Neural cell (in vitro differentiated cells): Measurements from ENCODE around the gene ST6GALNAC2. TPM values are rescaled to one million over a fixed set of nuclear protein-coding genes. Genes with fewer than 3 reads are reported as not detected.

Experiments
- H2AFZ ChIP-seq: fragments of 200-600, 300-800 bp; sonication (generic), shearing (Covaris generic); 2 replicates; pipeline ENCODE4 v1.6.0; 2014; ENCODE audit warnings: low read depth, mild to moderate bottlenecking, antibody characterized with exemption, low read length, moderate library complexity
- H3F3A ChIP-seq: fragments of 200-600 bp; shearing (Covaris generic); 2 replicates; pipeline ENCODE4 v1.6.1; 2016; ENCODE audit warnings: mild to moderate bottlenecking, moderate library complexity, mixed read lengths, antibody characterized with exemption, low read length; ENCODE audit not compliant: insufficient read depth, poor library complexity, severe bottlenecking
- H3K27ac ChIP-seq: fragments of 200-600, 300-800 bp; sonication (generic), shearing (Covaris generic); 2 replicates; pipeline ENCODE4 v1.5.1; 2014; ENCODE audit warnings: mild to moderate bottlenecking, low read length, moderate library complexity
- H3K27me3 ChIP-seq: fragments of 300-800, 200-600 bp; sonication (generic), shearing (Covaris generic); 2 replicates; pipeline ENCODE4 v1.6.0; 2014; ENCODE audit warnings: mild to moderate bottlenecking, low read depth, low read length, moderate library complexity; ENCODE audit not compliant: insufficient read depth
- H3K36me3 ChIP-seq: fragments of 300-800, 200-600 bp; sonication (generic), shearing (Covaris generic); 2 replicates; pipeline ENCODE4 v1.5.1; 2014; ENCODE audit warnings: mild to moderate bottlenecking, antibody characterized with exemption, low read length, moderate library complexity; ENCODE audit not compliant: insufficient read depth
- H3K4me2 ChIP-seq: fragments of 300-800, 200-600 bp; sonication (generic), shearing (Covaris generic); 2 replicates; pipeline ENCODE4 v1.6.0; 2014; ENCODE audit warnings: mild to moderate bottlenecking, low read length
- H3K4me3 ChIP-seq: fragments of 300-800, 200-600 bp; sonication (generic), shearing (Covaris generic); 2 replicates; pipeline ENCODE4 v1.5.1; 2014; ENCODE audit warnings: mild to moderate bottlenecking, low read length, moderate library complexity
- H3K79me2 ChIP-seq: fragments of 200-600 bp; shearing (Covaris generic); replicated peaks from 2 replicates; pipeline ENCODE4 v1.6.0; 2014; ENCODE audit warnings: mild to moderate bottlenecking, low read length, moderate library complexity; ENCODE audit not compliant: insufficient read depth
- H3K9ac ChIP-seq: fragments of 300-800, 200-600 bp; sonication (generic), shearing (Covaris generic); 2 replicates; pipeline ENCODE4 v1.6.1; 2016; ENCODE audit warnings: mild to moderate bottlenecking, low read length, mixed read lengths
- H3K9me2 ChIP-seq: fragments of 200-600 bp; shearing (Covaris generic); 2 replicates; pipeline ENCODE4 v1.6.1; 2016; ENCODE audit warnings: mild to moderate bottlenecking, low read length, mixed read lengths; ENCODE audit not compliant: insufficient read depth
- H3K9me3 ChIP-seq: fragments of 200-600, 300-800 bp; sonication (generic), shearing (Covaris generic); 2 replicates; pipeline ENCODE4 v1.6.1; 2016; ENCODE audit warnings: mild to moderate bottlenecking, mixed run types, low read length, moderate library complexity, mixed read lengths
- H4K20me1 ChIP-seq: fragments of 200-600 bp; shearing (Covaris generic); 2 replicates; pipeline ENCODE4 v1.6.1; 2016; ENCODE audit warnings: mild to moderate bottlenecking, mixed run types; ENCODE audit not compliant: insufficient read depth
- EP300 ChIP-seq: fragments of 450-650 bp; conservative IDR thresholded peaks from 2 replicates; pipeline ENCODE4 v1.6.1; 2014; ENCODE audit warnings: antibody characterized with exemption, mild to moderate bottlenecking, moderate library complexity; ENCODE audit not compliant: poor library complexity, severe bottlenecking
- EZH2 ChIP-seq: fragments of 200-600, 300-800 bp; shearing (Covaris generic), sonication (generic); IDR thresholded peaks from 2 replicates; pipeline ENCODE4 v1.6.1; 2014; ENCODE audit warnings: antibody characterized with exemption, low read length, borderline replicate concordance, mild to moderate bottlenecking; ENCODE audit not compliant: insufficient read depth, poor library complexity, severe bottlenecking
- MXI1 ChIP-seq: fragments of 450-650 bp; conservative IDR thresholded peaks from 2 replicates; pipeline ENCODE4 v1.6.1; 2014; ENCODE audit warnings: antibody characterized with exemption, mild to moderate bottlenecking; ENCODE audit not compliant: poor library complexity, severe bottlenecking
- POLR2AphosphoS5 ChIP-seq: IDR thresholded peaks from 2 replicates; pipeline ENCODE4 v1.6.1; 2012
- RAD21 ChIP-seq: fragments of 450-650 bp; conservative IDR thresholded peaks from 2 replicates; pipeline ENCODE4 v1.6.1; 2014; ENCODE audit warnings: antibody characterized with exemption, mild to moderate bottlenecking, moderate library complexity
- SMC3 ChIP-seq: fragments of 450-650 bp; conservative IDR thresholded peaks from 2 replicates; pipeline ENCODE4 v1.6.1; 2014; ENCODE audit warnings: antibody characterized with exemption, mild to moderate bottlenecking, moderate library complexity; ENCODE audit not compliant: poor library complexity
- TAF1 ChIP-seq: IDR thresholded peaks from 2 replicates; pipeline ENCODE4 v1.6.1; 2012; ENCODE audit warnings: low read depth
- polyA plus RNA-seq: library from polyadenylated mRNA; depleted of rRNA; stranded (reverse); fragments of >200 nt; gene quantifications from 2 replicates; pipeline ENCODE4 v1.2.3, GENCODE V29; 2014
- TF ChIP-seq, protein P1 (sequence below): IDR thresholded peaks from 2 replicates; pipeline ENCODE4 v1.6.1; 2012; ENCODE audit warnings: borderline replicate concordance
- TF ChIP-seq, protein P2 (sequence below): fragments of 450-650 bp; IDR thresholded peaks from 2 replicates; pipeline ENCODE4 v1.5.1; 2014; ENCODE audit warnings: antibody characterized with exemption, mild to moderate bottlenecking, moderate library complexity; ENCODE audit not compliant: poor library complexity, severe bottlenecking

The ST6GALNAC2 gene
- polyA plus RNA-seq, 1 donor from 2014 or later = not detected

DNA sequence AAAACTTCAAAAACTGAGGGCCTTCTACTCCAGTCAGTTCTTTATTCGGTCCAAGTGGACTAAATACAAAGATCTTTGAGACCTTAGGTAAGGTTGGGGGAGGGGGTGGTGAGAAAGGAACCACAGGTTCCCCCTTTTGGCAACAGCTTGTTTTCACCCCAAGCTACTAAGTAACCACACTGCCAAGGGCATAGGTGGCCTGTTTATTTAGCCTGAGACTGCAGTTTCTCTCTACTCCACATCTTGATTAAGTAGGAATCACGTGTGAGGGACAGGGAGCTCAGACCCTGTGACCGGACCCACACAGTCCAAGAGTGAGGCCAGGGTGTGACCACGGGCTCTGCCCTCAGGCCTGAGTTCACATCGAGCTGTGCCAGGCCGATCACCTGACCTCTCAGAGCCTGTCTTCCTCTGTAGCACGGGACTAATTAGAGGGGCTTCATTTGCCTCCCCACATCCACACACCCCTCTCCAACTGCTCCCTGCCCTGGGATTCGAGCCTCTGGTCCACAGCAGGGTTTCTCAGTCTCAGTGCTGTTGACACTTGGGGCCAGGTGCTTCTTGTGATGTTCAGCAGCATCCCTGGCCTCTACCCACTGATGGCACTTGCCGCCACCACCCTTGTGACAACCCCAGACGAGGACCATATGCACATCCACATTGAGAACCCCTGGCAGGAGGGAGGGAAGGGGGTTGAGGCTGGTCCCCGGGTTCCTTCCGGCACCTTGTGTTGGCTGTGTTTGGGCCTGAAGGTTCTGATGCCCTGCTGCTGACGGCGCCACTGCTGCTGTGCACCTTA, 17.8 kb downstream of the ST6GALNAC2 start:
- no peaks in the 10 kb centered on the region for H3F3A ChIP-seq
- no peaks in the 10 kb centered on the region for H4K20me1 ChIP-seq
- H3K4me2 ChIP-seq = no peak overlapping the region

DNA sequence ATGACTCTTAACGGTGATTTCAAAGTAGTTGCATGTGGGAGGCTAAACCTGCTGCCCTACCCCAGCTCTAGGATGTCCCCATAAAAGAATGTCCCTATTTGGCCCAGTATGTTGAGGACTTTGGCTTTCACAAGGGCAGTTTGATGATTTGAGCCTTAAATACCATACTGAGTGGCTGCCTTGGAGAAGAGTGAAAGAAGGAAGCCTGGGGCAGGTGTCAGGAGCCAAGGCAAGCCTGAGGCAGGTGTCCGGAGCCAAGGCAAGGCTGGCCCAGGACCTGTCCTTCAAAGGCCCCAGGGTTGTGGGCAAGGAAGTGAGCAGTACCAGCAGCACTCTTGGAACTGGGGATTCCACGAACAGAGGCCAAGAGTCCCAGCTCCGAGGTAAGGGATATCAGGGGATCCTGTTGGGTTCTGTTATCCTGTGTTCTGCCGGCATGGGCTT, 18.6 kb downstream of the ST6GALNAC2 start:
- no peak overlapping the region for H2AFZ ChIP-seq
- no peaks in the 10 kb centered on the region for H3K9me3 ChIP-seq
- H3K36me3 ChIP-seq = peaks cover under 1% of the 10 kb centered on the region
- H4K20me1 ChIP-seq = no peaks in the 10 kb centered on the region
- TF ChIP-seq, protein P1, sequence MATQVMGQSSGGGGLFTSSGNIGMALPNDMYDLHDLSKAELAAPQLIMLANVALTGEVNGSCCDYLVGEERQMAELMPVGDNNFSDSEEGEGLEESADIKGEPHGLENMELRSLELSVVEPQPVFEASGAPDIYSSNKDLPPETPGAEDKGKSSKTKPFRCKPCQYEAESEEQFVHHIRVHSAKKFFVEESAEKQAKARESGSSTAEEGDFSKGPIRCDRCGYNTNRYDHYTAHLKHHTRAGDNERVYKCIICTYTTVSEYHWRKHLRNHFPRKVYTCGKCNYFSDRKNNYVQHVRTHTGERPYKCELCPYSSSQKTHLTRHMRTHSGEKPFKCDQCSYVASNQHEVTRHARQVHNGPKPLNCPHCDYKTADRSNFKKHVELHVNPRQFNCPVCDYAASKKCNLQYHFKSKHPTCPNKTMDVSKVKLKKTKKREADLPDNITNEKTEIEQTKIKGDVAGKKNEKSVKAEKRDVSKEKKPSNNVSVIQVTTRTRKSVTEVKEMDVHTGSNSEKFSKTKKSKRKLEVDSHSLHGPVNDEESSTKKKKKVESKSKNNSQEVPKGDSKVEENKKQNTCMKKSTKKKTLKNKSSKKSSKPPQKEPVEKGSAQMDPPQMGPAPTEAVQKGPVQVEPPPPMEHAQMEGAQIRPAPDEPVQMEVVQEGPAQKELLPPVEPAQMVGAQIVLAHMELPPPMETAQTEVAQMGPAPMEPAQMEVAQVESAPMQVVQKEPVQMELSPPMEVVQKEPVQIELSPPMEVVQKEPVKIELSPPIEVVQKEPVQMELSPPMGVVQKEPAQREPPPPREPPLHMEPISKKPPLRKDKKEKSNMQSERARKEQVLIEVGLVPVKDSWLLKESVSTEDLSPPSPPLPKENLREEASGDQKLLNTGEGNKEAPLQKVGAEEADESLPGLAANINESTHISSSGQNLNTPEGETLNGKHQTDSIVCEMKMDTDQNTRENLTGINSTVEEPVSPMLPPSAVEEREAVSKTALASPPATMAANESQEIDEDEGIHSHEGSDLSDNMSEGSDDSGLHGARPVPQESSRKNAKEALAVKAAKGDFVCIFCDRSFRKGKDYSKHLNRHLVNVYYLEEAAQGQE = no peak
- TF ChIP-seq SMC3 (no peak), TAF1 (no peak), POLR2AphosphoS5 (no peak), EP300 (no peak), RAD21 (no peak), MXI1 (no peak), EZH2 (no peak)
- TF ChIP-seq, protein P2, sequence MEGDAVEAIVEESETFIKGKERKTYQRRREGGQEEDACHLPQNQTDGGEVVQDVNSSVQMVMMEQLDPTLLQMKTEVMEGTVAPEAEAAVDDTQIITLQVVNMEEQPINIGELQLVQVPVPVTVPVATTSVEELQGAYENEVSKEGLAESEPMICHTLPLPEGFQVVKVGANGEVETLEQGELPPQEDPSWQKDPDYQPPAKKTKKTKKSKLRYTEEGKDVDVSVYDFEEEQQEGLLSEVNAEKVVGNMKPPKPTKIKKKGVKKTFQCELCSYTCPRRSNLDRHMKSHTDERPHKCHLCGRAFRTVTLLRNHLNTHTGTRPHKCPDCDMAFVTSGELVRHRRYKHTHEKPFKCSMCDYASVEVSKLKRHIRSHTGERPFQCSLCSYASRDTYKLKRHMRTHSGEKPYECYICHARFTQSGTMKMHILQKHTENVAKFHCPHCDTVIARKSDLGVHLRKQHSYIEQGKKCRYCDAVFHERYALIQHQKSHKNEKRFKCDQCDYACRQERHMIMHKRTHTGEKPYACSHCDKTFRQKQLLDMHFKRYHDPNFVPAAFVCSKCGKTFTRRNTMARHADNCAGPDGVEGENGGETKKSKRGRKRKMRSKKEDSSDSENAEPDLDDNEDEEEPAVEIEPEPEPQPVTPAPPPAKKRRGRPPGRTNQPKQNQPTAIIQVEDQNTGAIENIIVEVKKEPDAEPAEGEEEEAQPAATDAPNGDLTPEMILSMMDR = no peak
- H3F3A ChIP-seq = no peaks in the 10 kb centered on the region
- no peaks in the 10 kb centered on the region for H3K9me2 ChIP-seq
- H3K27ac ChIP-seq = no peak overlapping the region
- no peak overlapping the region for H3K4me2 ChIP-seq
- no peak overlapping the region for H3K4me3 ChIP-seq
- no peak overlapping the region for H3K9ac ChIP-seq
- no peaks in the 10 kb centered on the region for H3K79me2 ChIP-seq
- no peaks in the 10 kb centered on the region for H3K27me3 ChIP-seq

More for the DNA sequence above, 17.8 kb downstream of the ST6GALNAC2 start:
- Histone ChIP-seq H3K9me3 (no peaks in the 10 kb centered on the region), H3K79me2 (no peaks in the 10 kb centered on the region), H3K9ac (no peak overlapping the region), H3K36me3 (no peaks in the 10 kb centered on the region), H2AFZ (no peak overlapping the region), H3K27me3 (no peaks in the 10 kb centered on the region), H3K9me2 (no peaks in the 10 kb centered on the region), H3K27ac (no peak overlapping the region), H3K4me3 (no peak overlapping the region)
- TF ChIP-seq, protein P1 = no peak
- TF ChIP-seq EZH2 = no peak
